GM19025 (cell line): ENCODE measurements around the gene EIF1.

Experiments
- ATAC-seq: cut with Tn5 transposase; IDR thresholded peaks from one replicate; pipeline ENCODE4 v1.9.1; 2021; ENCODE audit warnings: mild to moderate bottlenecking, low read depth, moderate library complexity; ENCODE audit not compliant: unreplicated experiment

The EIF1 gene

DNA sequence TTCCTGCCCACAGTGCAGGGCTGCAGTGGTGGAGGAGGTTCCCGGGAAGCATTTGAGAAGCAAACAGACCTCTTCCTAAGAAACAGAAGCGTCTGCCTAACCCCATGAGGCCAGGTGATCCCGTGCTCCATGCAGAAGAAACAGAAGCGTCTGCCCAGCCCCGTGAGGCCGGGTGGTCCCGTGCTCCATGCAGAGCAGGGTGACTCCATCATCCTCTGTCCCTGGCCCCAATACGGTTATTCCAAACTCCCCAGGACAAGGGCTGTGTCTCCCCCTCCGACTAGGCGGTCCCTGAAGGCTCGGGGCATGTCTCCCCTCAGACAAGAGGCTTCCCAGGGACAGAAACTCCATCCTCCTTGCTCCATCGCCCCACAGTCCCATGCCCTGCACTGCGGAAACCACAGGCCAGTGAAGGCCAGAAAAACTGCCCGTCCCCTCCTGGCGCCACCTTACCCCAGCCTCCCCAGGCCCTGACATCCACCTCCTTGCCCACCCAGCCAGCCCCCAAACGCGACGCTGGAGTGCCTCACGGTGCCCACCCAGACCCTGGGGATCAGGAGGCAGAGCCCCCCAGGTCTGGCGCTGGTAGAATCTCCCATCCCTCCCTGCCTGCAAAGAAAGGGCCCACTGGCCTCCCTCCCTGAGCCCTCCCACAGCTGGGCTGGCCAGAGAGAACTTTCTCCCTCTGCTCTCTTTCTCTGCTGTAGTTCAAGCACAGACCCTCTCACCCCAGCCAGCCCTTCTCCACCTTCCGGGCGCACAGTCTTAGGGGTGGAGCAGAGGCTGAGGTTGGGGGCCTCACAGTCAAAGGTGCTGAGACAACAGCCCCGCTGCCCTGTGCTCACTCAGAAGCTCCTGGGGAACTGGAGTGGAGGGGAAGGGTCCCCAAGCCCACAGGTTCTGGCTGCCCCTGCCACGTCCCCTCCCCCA lies 33.7 kb upstream of the EIF1 start:
- ATAC-seq = no peak

- ATAC-seq = no peak
Measured at GRCh38 chr17:41655611-41656111, 33.0 kb upstream of the EIF1 start.

GRCh38 chr17:41656249-41657023 lies 32.2 kb upstream of the EIF1 start:
- no peak for ATAC-seq

DNA sequence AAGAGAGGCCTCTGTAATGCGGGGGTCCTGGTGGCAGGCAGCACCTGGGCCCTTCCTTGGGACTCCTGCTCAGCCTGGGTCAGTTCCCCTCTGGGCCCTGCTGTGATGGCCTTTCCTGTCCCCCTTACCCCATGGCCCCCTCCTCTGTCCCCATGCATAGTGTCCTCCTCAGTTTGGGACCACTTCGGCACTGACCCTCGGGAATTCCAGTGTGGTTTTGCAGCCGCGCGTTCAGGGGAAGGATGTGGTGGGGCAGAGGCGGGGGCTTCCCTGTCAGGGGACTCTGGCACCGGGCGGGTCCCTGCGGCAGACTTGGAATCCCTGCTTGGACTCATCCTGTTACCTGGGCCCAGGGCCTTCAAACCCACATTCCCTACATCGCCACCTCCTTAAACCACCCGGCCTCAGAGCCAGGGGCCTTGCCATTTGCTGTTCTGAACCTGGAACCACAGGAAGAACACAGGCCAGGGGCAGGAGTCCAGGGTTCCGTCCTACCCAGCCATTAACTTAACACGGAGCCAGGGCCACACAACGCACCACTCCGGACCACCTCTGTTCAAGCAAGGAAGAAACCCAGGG lies 31.4 kb upstream of the EIF1 start:
- no peak for ATAC-seq

- no peak for ATAC-seq
Measured at GRCh38 chr17:41657936-41658335, 30.7 kb upstream of the EIF1 start.

GRCh38 chr17:41658846-41659245 lies 29.8 kb upstream of the EIF1 start:
- ATAC-seq = no peak

- no peak for ATAC-seq
Measured at GRCh38 chr17:41659427-41660212, 29.1 kb upstream of the EIF1 start.

DNA sequence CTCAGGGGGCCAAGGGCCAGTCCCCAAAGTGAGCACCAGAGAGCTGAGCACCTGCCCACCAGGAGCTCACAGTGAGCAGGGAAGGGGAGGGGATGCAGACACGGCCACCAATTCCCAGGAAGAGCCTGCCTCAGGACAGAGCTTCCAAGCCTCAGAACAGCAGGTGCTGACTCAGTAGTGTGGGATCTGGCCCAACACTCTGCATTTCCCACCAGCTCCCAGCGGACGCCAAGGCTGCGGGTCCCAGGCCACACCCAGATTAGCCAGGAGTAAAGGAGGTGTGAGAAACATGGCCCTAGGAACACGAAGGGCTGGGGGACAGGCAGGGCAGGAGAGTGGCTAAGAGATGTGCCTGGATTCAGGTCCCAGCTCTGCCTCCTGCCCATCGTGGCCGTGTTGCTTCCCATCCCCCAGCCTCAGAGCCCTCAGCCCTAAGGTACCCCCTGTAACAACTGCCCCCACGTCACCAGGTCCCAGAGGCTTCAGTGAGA lies 28.4 kb upstream of the EIF1 start:
- ATAC-seq = no peak

DNA sequence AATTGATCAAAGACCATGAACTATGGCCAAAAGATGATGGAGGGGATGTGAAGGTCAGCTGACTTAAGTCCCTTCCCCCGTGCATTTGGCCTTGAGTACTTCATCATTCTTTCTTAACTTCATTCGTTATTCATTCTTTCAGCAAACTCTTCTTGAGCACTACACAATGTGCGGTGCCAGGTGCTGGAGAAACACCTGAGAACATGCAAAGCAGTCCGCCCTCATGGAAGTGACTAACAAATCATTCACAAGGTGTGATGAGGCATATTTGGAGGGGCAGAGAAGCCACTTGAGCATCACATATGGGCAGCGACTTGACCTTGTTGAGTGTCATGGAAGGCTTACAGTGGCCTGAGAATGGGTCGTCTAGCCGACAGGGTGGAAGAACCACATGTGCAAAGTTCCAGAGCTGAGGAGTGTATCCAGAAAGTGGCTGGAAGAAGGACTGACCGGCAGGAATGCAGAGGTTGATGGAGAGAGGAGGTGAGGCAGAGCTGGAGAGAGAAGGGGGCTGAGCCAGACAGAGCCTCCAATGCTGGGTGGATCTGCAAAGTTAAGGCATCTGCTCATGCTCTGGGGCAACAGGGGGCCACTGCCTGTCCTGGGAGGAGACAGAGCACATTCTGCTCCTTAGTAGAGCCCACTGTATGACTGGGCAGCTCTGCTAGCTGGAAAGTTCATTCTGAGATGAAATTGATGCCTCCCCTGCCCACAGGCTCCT lies 25.1 kb upstream of the EIF1 start:
- no peak for ATAC-seq

DNA sequence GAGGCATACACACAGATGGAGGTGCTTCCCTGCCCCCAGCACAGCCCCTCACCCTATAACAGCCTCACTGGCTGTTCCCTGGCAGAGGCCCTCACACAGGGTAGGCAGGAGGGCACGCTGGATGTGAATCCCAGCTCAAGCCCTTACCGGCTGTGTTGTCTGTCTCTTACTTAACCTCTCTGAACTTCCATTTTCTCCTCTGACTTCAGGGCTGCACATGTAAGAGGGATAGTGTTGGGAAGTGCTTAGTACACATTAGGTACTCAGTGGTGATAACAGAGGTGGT lies 24.6 kb upstream of the EIF1 start:
- no peak for ATAC-seq

- ATAC-seq = no peak
Measured at GRCh38 chr17:41664587-41665565, 23.8 kb upstream of the EIF1 start.

DNA sequence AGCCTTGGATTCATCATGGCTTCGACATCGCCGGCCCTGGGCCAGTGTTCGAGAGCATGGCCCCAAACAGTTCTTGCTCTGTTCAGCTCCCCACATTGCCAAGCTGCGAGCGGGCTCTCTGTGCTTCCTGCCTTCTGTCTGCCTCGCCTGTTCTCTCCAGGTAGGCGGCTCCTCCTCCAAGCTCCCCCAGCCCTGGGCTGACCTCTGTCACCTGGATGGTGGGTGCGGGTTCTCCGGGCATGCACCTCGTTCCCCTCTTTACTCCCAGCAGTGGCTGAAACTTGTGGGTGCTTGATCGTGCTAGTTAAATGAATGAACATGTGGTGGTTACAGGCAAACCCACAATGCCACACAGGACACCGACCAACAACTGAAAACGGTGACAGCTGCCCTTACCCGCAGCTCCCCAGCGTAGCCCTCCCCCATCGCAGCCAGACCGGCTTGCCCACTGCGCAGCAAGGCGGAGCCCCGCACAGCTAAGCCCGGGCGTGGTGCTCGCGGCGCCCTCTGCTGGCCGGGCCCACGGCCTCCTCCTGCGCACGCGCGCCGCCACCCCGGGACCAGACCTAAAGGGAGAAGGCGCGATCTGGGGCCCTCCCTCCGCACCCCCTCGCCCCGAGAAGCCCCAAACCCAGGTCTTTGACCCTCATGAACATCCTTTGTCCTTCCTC lies 23.0 kb upstream of the EIF1 start:
- peak; percentile 54 for ATAC-seq

GRCh38 chr17:41666237-41666641 lies 22.4 kb upstream of the EIF1 start:
- peak; percentile 28 for ATAC-seq

GRCh38 chr17:41666708-41667279 lies 21.9 kb upstream of the EIF1 start:
- peak; percentile 41 for ATAC-seq

- ATAC-seq = no peak
Measured at GRCh38 chr17:41667280-41668041, 21.2 kb upstream of the EIF1 start.

DNA sequence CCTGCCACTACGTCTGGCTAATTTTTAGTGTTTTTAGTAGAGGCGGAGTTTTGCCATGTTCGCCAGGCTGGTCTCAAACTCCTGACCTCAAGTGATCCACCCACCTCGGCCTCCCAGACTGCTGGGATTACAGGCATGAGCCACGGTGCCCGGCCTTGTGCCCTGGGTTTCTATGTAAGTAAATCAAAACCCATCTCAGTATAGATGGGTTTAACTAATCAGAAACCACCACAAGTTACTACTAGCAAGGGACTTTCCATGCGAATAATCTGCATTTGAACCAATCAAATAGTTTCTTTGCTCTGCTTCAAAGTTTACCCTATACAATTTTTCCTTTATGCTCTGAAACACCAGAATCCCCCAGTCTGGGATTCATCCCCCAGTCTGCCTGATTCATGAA lies 16.5 kb upstream of the EIF1 start:
- no peak for ATAC-seq
